Stimulated activated CD4-positive, alpha-beta T cell treated with anti-CD3 and anti-CD28 coated beads, Interleukin-1b, Interleukin-23, amount 100 ng/mL, for 1 hour (primary cell): ENCODE results near the gene ZNF593.

Experiments used
- DNase-seq, 2 donors: peaks; one replicate each; pipeline ENCODE4 v3.0.0-alpha.2; 2020; ENCODE audit warnings: low read depth in 2 of 2

Gene ZNF593

DNA sequence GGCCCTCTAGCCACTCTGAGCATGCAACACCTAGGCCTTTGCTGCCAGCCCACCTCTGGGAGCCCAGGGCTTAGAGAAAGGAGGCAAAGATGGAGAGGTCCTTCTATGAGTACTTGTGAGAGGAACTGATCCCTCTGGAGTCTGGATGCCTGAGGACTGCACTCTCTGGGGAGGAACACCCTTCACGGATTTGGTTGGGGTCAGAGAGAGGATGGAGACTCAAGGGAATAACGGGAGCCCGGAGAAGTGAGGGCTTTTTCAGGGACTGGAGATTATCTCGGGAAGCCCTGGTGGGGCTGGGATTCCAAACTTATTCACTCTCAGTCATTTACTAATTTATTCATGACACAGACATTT is 532 bp upstream of the ZNF593 start:
- no peak for DNase-seq

DNA sequence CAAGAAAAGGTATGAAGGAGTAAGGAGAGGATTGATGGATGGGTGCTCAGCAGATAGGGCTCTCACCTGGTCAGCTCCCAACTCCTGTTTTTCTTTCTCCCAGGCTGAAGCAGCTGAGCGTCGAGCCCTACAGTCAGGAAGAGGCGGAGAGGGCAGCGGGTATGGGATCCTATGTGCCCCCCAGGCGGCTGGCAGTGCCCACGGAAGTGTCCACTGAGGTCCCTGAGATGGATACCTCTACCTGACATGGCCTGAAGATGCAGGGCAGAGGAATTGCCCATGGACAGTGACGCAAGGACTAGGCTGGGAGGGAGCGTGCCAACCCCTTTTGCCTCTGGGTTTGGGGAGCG is 739 bp downstream of the ZNF593 start:
- no peak for DNase-seq

DNA sequence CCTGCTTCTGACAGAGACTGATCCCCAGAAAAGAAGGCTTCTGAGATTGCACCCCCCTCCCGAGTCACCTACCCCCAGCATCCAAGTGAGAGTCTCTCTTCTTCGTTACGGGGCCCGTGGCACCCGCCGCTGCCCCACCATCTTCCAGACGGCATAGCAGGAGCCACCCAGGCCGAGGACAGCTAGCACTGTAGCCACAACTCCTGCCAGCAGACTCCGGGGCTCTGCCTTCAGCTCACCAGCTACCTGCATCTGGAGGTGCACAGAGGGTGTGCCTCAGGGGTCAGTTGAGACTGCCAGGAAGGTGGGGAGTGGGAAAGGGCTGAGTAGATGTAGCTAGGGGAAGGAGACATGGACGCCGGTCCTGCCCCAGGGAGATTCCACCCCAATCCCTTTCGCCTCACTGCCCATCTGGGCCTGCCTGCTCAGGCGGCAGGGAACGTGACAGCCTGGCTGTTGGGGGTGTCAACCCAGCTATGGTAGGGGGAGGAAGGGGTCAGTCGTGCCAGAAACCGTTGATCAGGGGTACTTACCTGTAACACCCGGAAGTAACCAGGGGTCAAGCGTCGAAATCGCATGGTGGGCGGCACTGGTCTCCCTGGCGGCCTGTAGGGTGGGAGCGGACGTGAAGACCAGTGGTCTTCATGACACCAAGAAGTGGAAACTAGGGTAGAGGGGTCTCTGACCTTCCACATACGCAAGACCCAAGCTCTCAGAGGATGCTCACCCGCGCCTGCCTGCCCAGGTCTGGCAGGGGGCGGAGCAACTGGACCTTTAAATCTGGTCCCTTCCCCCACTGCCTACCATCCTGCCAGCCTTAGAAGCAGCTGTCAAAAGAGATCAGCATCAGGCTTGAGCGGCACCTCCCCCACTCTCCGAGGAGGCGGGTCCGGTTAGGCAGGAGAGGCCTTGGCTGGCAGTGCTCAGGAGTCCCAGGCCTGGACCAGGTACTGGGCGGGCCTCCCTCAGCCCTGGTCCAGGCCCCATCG is 1.7 kb downstream of the ZNF593 start, which contains the start of gene ZNF593OS:
ZNF593OS (minus strand) TSS at position 749 of the 989 bp plus-strand sequence; CDS start at position 578, 171 bp downstream.
- DNase-seq, result no peak

DNA sequence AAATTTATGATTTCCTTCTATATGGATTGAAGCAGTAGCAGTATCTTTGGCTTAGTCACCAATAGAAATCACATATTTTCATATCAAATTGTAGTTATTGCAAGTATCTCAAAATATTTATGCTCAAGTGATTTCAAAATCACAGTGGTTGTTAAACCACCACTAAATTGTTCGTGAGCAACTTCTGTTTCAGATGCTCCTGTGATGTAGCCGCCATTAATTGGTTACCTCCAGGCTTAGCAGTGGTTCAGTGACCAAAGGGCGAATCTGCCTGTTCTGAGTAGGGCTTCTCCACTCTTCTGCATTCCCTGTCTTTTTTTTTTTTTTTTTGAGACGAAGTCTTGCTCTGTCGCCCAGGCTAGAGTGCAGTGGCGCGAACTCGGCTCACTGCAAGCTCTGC is 5.6 kb downstream of the ZNF593 start:
- no peak for DNase-seq

DNA sequence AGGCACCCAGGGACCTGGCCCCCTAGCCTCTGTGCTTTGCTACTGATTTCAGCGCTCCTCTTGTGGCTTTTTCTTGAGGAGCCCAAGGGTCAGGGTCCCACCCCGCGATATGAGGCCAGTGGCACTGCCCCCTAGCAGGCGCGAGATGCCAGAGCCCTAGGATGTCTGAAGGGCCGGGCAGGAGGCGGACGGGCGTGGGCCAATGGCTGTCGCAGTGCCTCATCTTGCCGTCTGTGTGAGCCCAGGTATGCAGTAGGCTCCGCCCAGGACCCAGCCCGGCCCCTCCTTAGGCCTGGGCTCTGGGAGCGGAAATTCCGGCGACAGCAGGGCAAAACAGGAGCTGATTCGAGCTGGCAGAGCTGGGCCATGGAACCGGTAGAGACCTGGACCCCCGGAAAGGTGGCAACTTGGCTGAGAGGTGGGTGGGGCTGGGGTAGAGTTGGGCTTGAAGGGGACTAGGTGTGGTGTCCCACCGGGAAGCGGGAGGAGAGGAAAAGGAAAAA is 7.5 kb downstream of the ZNF593 start, which contains the start of gene CNKSR1:
CNKSR1 (plus strand) TSS at position 310 of the 503 bp plus-strand sequence; CDS start at position 367, 57 bp downstream.
- DNase-seq, result no peak

DNA sequence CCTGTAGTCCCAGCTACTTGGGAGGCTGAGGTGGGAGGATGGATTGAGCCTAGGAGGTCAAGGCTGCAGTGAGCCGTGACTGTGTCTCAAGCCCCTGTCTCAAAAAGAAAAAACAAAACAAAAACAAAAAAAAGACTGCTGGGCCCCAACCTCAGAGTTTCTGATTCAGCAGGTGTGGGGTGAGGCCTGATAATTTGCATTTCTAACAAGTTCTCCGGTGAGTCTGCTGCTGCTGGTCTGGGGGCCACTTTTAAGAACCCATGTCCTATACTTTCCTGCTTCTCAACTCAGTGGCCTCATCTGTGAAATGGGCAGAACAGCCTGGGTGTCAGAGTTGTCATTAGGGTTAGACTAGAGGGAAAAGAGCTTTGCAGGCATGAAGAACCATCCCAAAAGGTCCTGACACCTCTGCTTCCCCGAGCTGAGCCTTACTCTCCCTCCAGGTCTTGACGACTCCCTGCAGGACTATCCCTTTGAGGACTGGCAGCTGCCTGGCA is 10.3 kb downstream of the ZNF593 start:
- DNase-seq, result no peak

DNA sequence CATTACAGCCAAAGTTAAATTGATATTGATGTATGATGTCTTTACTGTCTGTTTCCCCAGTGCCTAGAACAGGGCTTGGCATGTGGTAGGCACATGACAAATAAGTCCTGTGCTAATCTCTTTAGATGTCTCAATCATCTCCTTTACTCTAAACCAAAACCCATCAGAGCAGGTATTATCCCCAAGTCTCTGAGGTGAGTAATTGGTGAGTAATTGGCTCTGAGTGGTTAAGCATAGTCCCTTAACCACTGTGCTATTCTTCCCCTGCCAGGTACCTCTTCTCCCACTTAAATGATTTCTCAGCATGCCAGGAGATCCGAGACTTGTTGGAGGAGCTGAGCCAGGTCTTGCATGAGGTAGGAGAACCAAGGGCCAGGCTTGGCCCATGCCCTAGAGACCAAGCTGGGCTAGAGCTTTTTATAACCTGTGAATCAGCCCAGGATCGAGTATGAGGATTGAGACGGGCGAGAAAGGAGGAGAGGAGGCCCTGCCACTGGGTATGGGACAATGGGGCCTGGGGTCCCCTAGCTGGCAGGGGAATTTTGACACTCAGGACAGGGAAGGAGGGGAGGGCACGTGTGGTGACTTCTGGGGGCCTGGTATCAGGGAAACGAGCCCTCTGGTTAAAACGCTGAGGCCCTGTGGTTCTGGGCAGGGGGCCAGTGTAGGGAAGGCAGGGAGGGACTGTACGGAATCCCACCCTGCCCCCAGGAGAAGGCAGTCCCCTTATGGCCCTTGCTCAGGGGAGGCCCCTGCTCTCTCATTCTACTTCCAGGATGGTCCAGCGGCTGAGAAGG is 12.1 kb downstream of the ZNF593 start:
- no peak for DNase-seq

DNA sequence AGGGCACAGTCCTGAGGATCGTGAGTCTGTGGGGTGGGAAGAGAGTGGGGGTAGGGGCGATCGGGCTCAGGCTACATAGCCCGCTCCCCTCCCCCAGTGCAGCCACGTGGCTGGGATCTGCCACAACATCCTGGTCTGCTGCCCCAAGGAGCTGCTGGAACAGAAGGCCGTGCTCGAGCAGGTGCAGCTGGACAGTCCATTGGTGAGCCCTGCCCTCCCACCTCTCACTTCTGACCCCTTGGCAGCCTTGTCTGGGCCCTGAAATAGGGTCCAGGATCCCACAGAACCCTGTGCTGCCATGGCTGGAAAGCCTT is 12.6 kb downstream of the ZNF593 start:
- no peak for DNase-seq

DNA sequence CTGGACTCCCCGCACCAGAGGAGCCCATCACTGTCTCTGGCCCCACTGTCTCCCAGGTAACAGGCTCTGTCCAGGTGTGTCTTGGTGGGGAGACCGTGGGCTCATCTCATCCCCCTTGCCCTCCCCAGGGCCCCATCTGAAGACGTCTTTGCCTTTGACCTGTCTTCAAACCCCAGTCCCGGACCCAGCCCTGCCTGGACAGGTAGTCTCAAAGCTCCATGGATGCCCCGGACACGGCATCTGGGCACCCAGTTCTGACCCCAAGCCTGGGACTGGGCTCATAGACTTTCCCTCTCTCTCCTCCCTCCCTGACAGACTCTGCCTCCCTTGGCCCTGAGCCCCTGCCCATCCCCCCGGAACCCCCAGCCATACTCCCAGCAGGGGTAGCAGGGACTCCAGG is 14.4 kb downstream of the ZNF593 start:
- no peak for DNase-seq

DNA sequence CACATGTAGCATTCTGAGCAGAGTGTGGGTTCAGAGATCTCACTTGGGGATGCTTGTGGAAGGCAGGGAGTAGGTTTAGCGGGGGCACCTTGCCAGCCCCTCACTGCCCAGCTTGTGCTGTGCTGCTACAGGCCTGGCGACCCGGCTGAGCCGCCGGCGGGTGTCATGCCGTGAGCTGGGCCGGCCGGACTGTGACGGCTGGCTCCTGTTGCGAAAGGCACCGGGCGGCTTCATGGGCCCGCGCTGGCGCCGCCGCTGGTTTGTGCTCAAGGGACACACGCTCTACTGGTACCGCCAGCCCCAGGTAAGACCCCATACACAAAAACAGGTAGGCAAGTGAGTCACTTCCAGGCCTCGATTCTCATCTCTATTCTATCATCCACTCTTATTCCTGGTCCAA is 15.2 kb downstream of the ZNF593 start:
- no peak for DNase-seq

DNA sequence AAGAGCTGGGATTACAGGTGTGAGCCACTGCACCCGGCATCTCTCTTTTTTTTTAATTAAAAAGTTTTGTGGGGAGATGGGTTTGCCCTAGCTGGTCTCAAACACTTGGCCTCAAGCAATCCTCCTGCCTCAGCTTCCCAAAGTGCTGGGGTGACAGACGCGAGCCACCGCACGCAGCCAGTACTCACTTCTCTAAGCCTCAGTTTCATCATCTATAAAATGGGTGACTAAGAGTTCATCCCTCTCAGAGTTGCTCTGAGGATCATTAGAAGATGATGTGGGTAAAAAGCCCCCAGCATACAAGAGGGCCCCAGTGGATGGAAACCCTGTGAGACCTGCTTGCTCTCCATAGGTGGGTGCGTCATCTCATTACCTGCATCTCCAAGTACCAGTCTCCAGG is 18.2 kb downstream of the ZNF593 start:
- no peak for DNase-seq

DNA sequence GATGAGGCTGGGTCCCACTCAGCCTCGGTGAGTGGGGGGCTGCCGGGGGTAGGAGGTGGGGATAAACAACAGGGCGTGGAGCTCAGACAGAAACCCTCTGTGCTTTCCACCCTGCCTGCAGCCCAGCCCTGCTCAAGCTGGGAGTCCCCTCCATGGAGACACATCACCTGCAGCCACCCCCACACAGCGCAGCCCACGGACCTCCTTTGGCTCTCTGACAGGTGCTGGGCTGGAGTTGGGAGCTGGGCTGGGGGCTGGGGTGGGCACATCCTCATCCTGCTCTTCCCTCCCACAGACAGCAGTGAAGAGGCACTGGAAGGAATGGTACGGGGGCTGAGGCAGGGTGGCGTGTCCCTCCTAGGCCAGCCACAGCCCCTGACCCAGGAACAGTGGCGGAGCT is 18.8 kb downstream of the ZNF593 start:
- no peak for DNase-seq

DNA sequence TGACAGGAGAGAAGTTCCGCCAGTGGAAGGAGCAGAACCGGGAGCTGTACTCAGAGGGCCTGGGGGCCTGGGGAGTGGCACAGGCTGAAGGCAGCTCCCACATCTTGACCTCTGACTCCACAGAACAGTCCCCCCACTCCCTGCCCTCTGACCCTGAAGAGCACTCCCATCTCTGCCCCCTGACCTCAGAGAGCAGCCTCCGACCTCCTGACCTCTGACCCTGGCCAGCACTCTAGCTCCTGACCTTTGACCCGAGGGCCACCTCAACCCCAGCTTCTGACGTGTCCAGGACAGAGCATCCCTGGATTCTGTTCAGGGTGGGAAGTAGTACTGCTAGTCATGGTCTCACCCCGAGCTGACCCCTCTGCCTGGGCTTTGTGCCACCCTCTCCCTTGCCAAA is 19.6 kb downstream of the ZNF593 start:
- DNase-seq, result no peak

DNA sequence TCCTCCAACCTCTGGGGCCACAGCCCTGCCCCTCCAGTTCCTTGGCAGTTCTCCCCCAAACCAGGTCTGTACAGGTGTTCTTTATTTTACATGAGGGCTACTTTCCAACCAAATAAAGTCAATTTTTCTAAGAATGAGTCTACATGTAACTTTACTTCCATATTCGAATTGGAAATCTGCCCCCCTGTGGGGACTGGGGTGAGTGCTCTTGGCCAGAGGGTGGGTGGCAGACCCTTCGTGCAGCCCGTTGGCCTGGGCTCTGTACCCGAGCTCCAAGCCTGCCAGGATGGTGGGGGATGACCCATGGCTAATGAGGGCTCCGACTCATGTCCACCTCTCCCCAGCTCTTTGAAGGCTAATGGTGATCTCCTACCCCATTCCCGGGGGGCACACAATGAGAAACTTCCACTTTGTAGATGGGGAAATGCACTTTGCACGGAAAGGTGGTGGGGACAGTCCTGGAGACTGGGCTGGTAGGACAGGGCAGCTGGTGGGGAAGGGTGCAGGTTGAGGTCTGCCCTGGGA is 20.1 kb downstream of the ZNF593 start:
- no peak for DNase-seq

DNA sequence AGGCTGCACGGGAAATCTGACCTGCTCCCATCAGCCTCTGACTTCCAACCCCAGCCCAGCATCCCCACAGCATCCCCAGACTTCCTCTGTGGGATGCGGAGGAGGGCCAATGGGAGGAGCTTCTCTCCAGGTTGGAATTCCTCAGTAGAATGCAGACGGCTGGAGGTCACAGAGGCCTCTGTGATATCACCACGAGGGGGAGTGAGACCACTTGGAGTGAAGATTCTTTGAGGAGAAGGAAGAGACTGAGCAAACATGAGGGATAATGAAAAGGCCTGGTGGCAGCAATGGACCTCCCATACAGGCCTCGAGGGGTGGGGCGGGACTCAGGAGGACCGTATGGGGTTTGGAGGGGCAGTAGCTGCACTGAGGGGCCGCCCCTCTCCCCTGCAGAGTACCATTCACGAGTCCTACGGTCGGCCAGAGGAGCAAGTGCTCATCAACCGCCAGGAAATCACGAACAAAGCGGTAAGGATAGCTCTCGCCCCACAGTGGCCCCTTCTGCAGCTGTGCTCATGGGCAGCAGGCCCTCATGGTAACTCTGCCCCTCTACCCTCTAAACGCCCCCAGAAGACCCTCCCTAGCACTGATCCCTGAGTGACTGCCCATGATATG is 20.8 kb downstream of the ZNF593 start, which contains the start of gene CATSPER4:
CATSPER4 (plus strand) TSS at position 230 of the 615 bp plus-strand sequence; CDS start at position 256, 26 bp downstream.
- no peak for DNase-seq

DNA sequence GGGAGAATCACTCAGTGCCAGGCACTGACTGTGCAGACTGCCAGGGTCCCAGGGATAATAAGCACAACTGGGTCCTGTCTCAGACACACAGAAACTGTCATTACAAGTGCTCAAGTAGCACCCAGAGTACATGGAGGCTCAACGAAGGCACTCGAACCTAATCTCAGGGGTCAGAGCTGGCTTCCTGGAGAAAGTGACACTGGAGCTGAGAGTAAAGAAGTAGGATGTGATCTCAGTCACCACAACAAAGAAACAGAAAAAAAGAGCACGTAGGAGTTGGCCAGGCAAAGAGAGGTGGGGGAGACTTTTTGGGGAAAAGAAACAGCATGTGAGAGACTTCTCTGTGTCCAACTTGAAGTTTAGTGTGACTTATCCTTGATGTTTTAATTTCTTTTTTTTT is 22.0 kb downstream of the ZNF593 start:
- no peak for DNase-seq

DNA sequence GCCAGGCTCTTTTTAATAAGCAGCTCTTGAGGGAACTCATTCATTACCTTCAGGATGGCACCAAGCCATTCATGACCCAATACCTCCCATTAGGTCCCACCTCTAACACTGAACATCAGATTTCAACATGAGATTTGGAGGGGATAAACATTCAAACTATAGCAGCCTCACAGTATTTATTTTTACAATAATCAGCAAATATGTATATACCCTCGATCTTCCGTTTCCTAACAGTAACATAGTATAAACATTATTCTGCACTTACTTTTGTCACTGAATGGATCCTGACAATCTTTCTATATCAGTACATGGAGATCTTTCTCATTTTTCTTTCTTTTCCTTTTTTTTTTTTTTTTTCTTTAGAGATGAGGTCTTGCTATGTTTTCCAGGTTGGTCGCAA is 26.1 kb downstream of the ZNF593 start:
- no peak for DNase-seq

DNA sequence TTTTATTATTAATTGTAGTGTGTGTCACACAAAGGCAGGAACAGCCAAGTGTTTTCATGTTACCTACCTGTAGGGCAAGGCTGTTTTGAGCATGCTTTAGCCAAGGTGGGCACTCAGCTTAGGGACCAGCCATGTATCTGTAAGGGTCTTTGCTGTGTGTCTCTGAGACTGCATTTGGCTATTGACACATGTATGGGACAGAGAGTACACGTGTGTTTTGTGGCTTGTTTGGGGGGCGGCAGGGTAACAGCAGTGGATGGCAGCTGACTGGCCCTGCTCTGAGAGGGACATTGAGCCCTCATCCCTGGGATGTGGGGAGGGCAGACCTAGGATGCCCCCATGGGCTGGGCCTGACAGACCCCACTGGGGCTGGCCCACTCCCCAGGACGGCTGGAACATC is 27.6 kb downstream of the ZNF593 start:
- DNase-seq, result no peak

DNA sequence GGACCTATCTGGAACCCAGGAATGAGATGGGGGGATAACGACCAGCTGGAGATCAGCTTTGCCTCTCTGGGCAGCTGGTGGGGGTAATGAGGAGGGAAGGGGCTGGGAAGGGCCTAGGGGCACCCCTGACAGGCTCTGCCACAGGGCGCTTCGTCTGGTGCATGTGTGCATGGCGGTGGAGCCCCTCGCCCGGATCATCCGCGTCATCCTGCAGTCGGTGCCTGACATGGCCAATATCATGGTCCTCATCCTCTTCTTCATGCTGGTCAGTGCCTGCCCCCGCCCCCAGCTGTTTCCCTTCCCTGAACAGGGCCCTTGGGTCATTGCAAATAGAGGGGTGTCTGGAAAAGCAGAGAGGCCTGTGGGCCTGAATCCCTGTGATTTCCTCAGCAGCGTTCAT is 28.1 kb downstream of the ZNF593 start:
- DNase-seq, result no peak

DNA sequence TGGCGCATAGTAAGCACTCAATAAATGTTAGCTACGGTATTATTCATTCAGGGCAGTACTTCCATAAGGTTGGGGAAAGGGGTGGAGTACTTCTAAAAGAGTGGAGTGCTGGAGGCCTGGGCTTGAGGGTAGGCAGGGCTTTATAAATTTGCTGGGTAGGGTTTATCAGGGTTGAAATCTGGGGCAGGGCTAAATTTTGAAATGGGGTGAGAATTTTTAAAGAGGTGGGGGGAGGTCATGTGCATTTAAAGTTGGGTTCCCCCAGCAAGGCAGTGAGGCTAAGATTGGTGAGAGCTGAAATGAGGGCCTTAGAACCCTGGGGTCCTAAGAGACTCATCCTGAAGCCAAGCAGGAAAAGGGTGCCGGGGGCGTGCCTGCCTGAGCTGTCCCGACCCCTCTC is 30.7 kb downstream of the ZNF593 start:
- DNase-seq, result no peak

DNA sequence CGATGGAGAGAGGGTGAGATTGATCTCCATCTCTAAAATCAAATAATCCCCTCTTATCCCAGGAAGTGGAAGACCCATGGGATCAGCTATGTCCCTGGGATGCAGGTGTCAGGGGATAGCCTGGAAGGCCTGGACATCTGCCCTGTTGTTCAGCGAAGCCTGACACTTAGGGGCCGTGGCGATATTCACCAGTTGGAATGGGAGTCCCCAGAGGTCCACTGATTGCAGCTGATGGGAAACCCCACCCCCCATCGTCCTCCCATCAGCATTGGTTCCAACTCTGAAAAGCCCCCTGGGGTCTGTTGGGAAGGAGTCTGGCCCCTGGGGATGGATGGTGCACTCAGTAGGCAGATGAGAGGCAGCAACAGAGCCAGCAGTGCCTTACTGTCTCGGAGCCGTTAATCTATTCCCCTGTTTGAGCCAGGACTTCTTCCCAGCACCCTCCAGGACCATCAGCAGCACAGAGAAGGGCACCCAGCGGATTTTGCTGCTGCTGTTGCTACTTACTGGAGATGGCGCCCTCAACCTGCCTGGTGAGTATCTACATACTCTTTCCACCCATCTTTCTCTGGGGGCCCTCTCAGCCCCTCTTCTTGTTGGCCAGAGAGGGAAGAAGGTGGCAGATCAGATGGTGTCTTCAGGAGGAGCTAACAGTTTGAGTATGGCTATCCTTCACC is 34.1 kb downstream of the ZNF593 start:
- DNase-seq, result no peak
